Left lobe of liver (tissue), 2 donors: ENCODE data around the gene TMEM61. TPM values are rescaled to one million over a fixed set of nuclear protein-coding genes. Genes with fewer than 3 reads are reported as not detected.
"Not testable (repeated sequence)": the region's sequence is repeated elsewhere in the genome, so short reads cannot be mapped to it uniquely, and the experiment has no call there.

Source experiments
- ATAC-seq: fragments of 200-7000 bp; cut with Tn5 transposase; one replicate; pipeline ENCODE4 v1.9.1; 2020; ENCODE audit warnings: mild to moderate bottlenecking, moderate library complexity
- DNase-seq: peaks from one replicate; pipeline ENCODE4 v3.0.0-alpha.2; 2020; ENCODE audit warnings: low spot score
- total RNA-seq: library from RNA; stranded (reverse); gene quantifications from one replicate; pipeline ENCODE4 v1.2.1, GENCODE V29; 2021
- donor health status: DM: no; HTN: no; CAD: no; lungs with moderate emphysema.
- donor health status: DM: no; HTN: yes; CAD: no.

The TMEM61 gene
- total RNA-seq, 1 donor from 2014 or later, result not detected

GRCh38 chr1:54959241-54959640, 21.2 kb upstream of the TMEM61 start:
- no peak for ATAC-seq
- no peak for DNase-seq

- ATAC-seq (no peak), DNase-seq (no peak)
Measured at GRCh38 chr1:54962612-54963395, 17.6 kb upstream of the TMEM61 start.

DNA sequence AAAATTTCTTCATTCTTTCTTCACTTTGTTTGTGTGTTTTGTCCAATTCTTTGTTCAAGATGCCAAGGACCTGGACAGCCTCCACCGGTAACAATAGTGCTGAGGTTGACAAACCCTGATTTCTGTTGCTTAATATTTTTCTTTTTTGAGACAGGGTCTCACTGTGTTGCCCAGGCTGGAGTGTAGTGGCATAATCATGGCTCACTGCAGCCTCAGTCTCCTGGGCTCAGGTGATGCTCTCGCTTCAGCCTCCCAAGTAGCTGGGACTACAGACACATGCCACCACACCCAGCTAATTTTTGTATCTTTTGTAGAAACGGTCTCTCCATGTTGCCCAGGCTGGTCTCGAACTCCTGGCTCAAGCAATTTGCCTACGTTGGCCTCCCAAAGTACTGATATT, 16.6 kb upstream of the TMEM61 start:
- DNase-seq, ATAC-seq: not testable (repeated sequence)

DNA sequence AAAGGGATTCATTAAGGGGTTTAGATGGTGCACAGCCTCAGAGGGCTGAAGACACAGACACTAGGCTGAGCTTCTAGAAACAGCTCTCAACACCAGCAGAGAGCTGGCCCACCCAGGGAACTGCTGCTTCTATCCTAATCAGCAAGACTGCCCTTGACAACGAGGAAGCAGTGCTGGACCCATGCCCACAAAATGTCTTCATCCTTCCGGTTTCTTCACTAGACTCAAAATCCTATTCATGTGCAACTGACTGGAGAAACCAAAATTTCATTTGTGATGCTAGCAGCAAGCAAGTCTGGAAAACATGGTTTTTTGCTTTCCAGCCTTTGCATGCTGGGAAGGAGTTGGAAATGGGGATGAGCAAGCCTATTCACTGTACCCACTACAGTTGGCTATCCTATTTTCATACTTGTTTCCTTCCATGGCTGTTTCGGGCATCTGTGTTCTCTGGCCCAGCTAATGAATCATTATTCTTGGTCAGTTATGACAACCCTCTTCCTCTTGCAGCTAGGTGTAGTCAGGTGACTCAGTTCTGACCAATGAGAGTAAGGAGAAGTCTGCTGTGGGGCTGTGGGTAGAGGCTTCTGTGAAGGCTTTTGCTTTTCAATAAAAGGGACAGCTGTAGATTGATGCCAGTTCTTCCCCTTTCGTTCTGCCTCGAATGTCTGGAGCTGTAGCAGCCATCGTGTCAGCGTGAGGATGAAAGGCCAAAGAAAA, 14.6 kb upstream of the TMEM61 start:
- ATAC-seq (peak; percentile 55), DNase-seq (peak; percentile 62)

GRCh38 chr1:54967372-54967771, 13.1 kb upstream of the TMEM61 start:
- DNase-seq (peak; percentile 15), ATAC-seq (no peak)

- peak; percentile 23 for DNase-seq
- ATAC-seq, result no peak
Measured at GRCh38 chr1:54968551-54968950, 11.9 kb upstream of the TMEM61 start.

- DNase-seq (peak; percentile 11), ATAC-seq (no peak)
Measured at GRCh38 chr1:54969879-54970278, 10.5 kb upstream of the TMEM61 start.

DNA sequence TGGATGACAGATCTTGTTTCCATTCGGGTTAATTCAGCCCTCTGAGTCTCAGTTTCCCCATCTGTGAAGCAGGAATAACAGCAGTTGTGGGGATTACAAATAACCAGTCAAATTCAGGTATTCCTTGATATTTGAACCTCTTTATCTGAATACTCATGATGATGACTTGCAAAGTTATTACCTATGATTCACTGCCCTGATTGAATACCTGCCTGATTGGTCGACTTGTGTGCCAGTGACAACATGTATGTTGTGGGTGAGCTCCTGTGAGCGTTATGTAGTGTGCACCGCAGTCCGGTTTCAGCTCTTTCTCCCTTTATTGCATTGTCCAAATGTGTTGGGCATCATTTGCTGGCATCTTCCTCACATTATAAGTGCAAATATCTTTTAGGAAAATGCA, 9.5 kb upstream of the TMEM61 start:
- DNase-seq (peak; percentile 5), ATAC-seq (no peak)

DNA sequence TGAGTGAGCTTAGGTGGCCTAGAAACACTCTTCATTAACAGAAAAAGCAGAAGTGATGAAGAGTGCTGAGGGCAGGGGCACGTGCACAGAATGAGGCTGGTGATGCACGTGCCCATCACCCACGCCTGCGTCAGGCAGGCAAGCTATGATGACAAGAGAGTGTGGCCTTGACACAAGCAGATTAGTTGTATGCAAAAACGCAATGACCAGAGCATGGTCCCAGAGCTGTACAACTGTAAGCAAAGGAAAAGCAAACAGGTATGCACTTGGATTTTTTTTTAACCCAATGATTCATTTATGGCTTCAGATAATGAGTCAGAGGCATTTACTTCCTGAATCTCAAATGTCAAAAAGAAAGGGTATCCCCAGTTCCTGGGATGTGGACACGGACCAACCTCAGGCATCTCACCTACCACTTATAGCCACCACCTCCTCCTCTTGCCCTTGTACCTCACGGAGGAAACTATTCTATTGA, 9.1 kb upstream of the TMEM61 start:
- DNase-seq, result peak; percentile 12

DNA sequence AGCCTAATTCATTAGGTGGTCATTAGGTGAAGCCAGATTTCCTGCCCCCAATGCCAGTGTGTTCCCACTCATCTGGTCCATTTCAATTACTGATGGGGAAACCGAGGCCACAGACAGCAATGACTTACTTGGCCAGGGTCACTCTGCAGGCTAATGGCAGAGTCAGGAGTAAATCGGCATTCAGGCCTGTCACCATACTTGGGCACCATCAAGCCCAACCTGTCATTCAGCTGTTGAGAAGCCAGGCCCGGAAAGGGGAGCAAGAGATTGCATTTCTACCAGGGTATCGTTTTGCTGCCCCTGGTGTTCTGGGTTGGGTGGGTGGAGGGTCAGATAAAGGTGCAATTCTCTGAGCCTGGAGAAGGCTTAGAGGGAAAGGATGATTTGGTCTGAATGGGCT, 8.0 kb upstream of the TMEM61 start:
- peak; percentile 21 for DNase-seq

More for the DNA sequence above, 9.1 kb upstream of the TMEM61 start:
- no peak for ATAC-seq

DNA sequence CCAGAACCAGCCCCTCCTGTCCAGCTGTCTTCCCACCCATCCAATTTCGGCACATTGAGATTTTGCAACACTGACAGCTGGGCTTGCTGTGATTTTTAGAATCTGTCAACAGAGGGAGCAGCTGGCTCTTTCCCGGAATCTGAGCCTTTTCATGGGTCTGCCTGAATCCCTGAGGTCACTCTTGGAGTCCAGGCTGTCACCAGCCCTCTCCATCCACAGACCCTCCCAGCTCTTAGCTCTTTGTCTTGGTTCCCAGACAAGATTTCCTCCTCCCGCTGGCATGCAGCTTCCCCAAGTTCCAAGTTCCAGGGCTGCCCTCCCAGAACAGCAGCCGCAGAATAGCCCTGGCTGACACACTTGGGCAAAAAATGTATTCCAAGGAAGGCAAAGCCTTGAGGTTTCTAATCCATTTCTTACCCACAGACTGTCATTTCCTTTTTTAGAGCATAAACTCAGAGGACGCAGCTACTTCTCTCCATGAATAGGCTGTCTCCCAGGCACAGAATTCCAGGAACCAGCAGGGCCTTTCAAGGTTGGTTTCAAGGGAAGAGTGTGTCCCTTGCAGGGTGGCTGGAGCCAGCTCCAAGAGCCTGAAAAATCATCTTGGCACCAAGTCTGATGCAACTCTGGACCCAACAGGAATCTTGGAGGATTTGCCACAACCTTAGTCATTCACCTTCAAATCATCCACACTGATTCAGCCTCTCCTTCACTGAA, 7.1 kb upstream of the TMEM61 start:
- ATAC-seq (peak; percentile 93), DNase-seq (peak; percentile 48)

More for the DNA sequence above, 8.0 kb upstream of the TMEM61 start:
- no peak for ATAC-seq

DNA sequence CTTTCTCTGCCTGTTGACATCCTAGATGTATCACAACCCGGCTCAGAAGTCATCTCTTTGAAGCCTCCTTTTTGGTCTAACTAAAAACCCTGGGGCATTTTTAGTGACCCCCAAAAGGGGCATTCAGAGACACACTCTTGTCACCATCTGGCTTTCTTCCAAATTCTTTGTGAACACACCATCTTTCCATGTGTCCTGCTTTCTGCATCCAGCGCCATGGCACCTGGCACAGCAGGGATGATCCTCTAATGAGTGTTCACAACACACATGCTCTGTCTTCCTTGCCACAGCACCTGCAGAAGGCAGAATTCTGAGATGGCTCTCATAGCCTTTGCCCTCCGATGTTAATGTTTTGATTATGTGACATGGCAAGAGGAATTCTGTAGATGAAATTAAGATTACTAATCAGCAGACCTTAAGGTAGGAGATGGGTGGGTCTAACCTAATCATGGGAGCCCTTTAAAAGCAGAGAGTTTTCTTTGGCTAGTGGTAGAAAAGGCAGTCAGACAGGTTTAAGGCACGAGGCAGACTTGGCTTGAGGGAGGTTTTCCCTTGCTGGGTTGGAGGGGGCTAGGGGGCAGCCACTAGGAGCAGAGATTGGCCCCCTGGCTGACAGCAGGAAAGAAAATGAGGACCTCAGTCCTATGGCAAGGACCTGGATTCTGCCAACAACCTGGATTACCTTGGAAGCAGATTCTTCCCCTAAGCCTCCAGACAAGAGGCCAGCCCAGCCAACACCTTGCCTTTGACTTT, 4.9 kb upstream of the TMEM61 start:
- peak; percentile 35 for DNase-seq
- no peak for ATAC-seq

DNA sequence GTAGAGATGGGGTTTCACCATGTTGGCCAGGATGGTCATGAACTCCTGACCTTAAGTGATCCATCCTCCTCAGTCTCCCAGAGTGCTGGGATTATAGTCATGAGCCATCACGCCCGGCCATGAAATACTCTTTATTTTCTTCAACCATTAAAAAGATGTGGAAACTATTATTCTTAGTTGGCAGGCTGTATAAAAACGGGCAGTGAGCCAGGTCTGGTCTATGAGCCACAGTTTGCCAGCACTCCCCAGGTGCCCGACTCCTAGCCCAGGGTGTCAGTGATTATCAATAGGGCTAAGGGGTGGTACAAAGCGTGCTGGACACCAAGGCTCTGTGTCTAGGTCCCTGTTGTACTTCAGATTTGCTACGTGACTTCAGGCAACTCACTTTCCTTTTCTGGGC, 3.7 kb upstream of the TMEM61 start:
- no peak for ATAC-seq
- peak; percentile 14 for DNase-seq

- peak; percentile 29 for DNase-seq
- no peak for ATAC-seq
Measured at GRCh38 chr1:54977533-54978297, 2.7 kb upstream of the TMEM61 start.

DNA sequence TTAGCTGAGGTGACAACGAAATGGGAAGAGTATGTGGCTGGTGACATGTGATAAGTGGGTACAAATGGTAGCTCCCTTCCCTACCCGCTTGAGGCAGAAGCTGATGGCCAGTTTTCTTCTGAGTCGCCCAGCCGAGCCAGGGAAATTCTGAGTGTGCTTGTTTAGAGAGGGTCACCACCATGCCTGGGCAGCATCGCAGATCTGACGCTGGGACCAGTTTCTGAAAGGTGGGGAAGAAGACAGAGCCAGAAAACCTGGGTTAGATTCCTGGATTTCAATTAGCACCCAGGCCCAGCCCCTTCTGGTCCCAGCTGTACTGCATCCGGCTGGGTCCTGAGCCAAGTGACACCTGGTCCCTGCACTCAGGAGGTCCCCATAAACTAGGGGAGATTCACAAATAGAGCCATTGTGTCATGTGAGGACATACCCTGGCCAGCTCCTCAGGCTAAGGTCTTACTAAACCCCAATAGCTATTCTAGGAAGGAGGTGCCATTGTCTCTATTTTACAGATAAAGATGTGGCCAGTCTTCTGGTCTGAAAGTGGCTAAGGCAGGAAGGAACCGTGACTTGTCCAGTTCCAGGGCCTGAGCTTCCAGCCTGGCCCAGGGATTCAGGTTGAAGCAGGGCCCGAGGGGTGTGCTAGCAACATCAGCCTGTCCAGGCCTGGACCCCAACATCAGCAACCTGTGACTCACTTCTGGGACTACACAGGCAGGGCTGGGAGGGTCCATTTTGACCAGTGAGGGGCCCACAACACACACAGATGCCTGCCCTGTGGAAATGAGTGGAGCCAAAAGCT, 1.7 kb upstream of the TMEM61 start:
- ATAC-seq (no peak), DNase-seq (peak; percentile 30)

GRCh38 chr1:54979327-54979891, 1.0 kb upstream of the TMEM61 start:
- peak; percentile 29 for DNase-seq

GRCh38 chr1:54980046-54980527, 341 bp upstream of the TMEM61 start:
- DNase-seq (peak; percentile 31), ATAC-seq (no peak)

More at GRCh38 chr1:54979327-54979891, 1.0 kb upstream of the TMEM61 start:
- ATAC-seq, result no peak

- ATAC-seq (no peak), DNase-seq (peak; percentile 23)
Measured at GRCh38 chr1:54981466-54981865, 1.0 kb downstream of the TMEM61 start.

DNA sequence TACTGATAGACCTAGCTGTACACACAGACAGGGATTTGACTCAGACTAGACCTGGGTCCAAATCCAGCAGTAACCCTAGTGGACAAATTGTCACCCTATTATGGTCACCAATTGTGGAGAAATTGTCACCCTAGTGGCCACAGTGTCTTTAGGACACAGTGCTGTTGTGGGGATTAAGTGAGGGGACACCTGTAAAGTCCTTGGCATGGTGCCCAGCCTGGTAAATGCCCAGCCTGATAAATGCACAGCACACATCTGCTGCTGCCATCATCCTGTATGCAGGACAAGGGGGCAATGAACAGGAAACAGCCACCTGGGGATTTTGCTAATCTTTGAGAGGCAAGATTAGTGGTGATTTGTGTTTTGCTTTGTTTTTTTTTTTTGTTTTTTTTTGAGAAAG, 2.3 kb downstream of the TMEM61 start:
- ATAC-seq (no peak), DNase-seq (no peak)
